OCI-LY3 (cell line): ENCODE data around the gene EGR1.

Experiments used
- CTCF ChIP-seq: fragments of 200-600, 300-600 bp; sonication (generic); IDR thresholded peaks from 2 replicates; pipeline ENCODE4 v1.5.1; 2014; ENCODE audit warnings: antibody characterized with exemption, low read length, low read depth
- EZH2phosphoT487 ChIP-seq: fragments of 200-600 bp; shearing (Covaris generic); IDR thresholded peaks from 2 replicates; pipeline ENCODE4 v1.6.1; 2018; ENCODE audit warnings: antibody characterized with exemption, mixed run types, low read depth

GRCh38 chr5:138464388-138465260 is 655 bp upstream of the EGR1 start:
- TF ChIP-seq CTCF: no peak; the same call in 1 of the 2 replicates
- no peak for TF ChIP-seq EZH2phosphoT487
